Ascending aorta (tissue), 2 donors: ENCODE measurements around the gene IGF2R. TPM values are rescaled to one million over a fixed set of nuclear protein-coding genes. Genes with fewer than 3 reads are reported as not detected.

Experiments used
- DNase-seq, 2 donors: peaks; one replicate each; pipeline ENCODE4 v3.0.0-alpha.2; 2019; ENCODE audit warnings: low spot score in 2 of 2
- H3K27ac ChIP-seq, 2 donors: fragments of 200-600 bp; sonication (generic); one replicate each; pipeline ENCODE4 v1.5.1; 2016 to 2017; ENCODE audit warnings: mild to moderate bottlenecking in 1 of 2
- H3K27me3 ChIP-seq: fragments of 200-600 bp; sonication (generic); one replicate; pipeline ENCODE4 v1.5.1; 2017
- H3K36me3 ChIP-seq, 2 donors: fragments of 200-600 bp; sonication (generic); one replicate each; pipeline ENCODE4 v1.5.1; 2016
- H3K4me1 ChIP-seq, 2 donors: fragments of 200-600 bp; sonication (generic); one replicate each; pipeline ENCODE4 v1.5.1; 2016 to 2017; ENCODE audit warnings: mild to moderate bottlenecking in 1 of 2
- H3K4me3 ChIP-seq, 2 donors: fragments of 200-600 bp; sonication (generic); one replicate each; pipeline ENCODE4 v1.5.1; 2016 to 2017; ENCODE audit warnings: mild to moderate bottlenecking in 1 of 2
- H3K9me3 ChIP-seq, 2 donors: fragments of 200-600 bp; sonication (generic); one replicate each; pipeline ENCODE4 v1.5.1; 2016
- CTCF ChIP-seq, 3 experiments: fragments of 200-600 bp in 2 of 3; fragments of 450-650 bp in 1 of 3; sonication (generic) in 2 of 3; IDR thresholded peaks; one replicate each; pipeline ENCODE4 v1.5.1; 2016 to 2019; ENCODE audit warnings: antibody characterized with exemption in 3 of 3, mild to moderate bottlenecking in 1 of 3, moderate library complexity in 1 of 3
- intact Hi-C: fragments of 100-400 bp; cut with DNase I; formaldehyde crosslinking; loops from one replicate; pipeline ENCODE4 v1.15.1; 2023
- total RNA-seq: library from RNA; depleted of rRNA; stranded (reverse); fragments of >200 nt; gene quantifications from one replicate; pipeline ENCODE4 v1.1.0, GENCODE V29; 2016

The IGF2R gene
- total RNA-seq, 1 donor from 2014 or later = 104 TPM

GRCh38 chr6:159973951-159974350 lies 5.1 kb downstream of the IGF2R start:
- Histone ChIP-seq H3K9me3 (no peaks in the 10 kb centered on the region), H3K27me3 (no peaks in the 10 kb centered on the region), H3K4me1 (peaks cover 8 to 31% of the 10 kb centered on the region in 2 donors), H3K27ac (no peak overlapping the region), H3K36me3 (no peaks in the 10 kb centered on the region), H3K4me3 (no peak overlapping the region)
- DNase-seq = no peak
- intact Hi-C loops = loop anchor here (5.0 kb wide), 1 partner anchor 483 kb away; no protein-coding TSS in a partner anchor
- no peak for TF ChIP-seq CTCF (IDR thresholded peaks at IDR 0.05)

DNA sequence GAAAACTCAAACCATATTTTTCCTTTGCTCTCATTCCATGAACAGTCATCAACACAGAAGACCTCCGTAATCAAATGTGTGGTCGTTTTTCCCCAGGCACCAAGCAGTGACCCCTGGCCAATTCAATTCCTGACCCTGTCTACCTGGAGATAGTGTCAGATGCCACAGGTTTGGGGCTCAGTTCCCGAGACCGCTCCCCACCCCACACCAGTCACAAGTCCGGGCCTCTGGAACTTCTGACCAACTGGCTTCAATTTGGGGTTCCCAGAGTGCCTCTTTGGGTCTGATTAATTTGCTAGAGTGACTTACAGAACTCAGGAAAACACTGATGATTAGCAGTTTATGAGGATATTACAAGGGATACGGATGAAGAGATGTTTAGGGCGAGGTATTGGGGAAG lies 6.0 kb downstream of the IGF2R start:
- peaks cover 8 to 36% of the 10 kb centered on the region in 2 donors for H3K4me1 ChIP-seq
- H3K27ac ChIP-seq = no peak overlapping the region
- no peaks in the 10 kb centered on the region for H3K36me3 ChIP-seq
- no peaks in the 10 kb centered on the region for H3K9me3 ChIP-seq
- H3K27me3 ChIP-seq = no peaks in the 10 kb centered on the region
- no peak overlapping the region for H3K4me3 ChIP-seq
- DNase-seq = no peak
- intact Hi-C loops = loop anchor here (5.0 kb wide), 1 partner anchor 482 kb away; no protein-coding TSS in a partner anchor
- no peak for TF ChIP-seq CTCF (IDR thresholded peaks at IDR 0.05)

DNA sequence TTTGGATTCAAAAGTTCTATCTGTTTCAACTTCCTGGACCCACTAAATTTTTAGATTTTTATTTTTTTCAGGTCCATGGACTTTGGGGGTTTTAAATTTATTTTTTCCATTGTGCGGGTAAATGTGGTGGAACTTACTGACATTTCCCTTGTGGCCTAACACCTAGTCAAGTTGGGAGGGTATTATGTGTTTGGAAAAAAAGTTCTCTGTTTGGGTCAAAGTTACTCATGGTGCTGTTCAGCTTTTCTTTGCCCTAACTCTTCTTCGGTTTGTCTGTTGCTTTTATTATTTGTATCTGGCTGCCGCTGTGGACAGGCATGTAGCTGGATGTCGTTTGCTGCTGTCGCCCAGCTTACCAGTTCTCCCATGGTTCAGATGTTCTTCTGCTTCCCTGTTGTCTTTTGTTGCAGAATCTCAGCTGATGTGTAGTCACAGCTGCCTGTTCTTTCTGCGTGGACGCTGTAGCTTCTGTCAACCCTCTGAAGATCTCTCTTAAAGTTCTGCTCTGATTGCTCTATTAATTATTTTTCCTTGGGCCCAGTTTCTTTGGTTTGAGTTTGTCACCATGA lies 7.9 kb downstream of the IGF2R start:
- intact Hi-C loops = no loop called here
- Histone ChIP-seq H3K27me3 (no peaks in the 10 kb centered on the region), H3K4me1 (peaks cover 19 to 41% of the 10 kb centered on the region in 2 donors), H3K9me3 (no peaks in the 10 kb centered on the region), H3K27ac (peak overlapping the region in 1 of 2 donors; percentile 58), H3K4me3 (no peak overlapping the region), H3K36me3 (no peaks in the 10 kb centered on the region)
- no peak for TF ChIP-seq CTCF (IDR thresholded peaks at IDR 0.05)
- no peak for DNase-seq

GRCh38 chr6:159977255-159977903 lies 8.5 kb downstream of the IGF2R start:
- intact Hi-C loops = no loop called here
- DNase-seq = no peak

GRCh38 chr6:159977904-159978268 lies 9.0 kb downstream of the IGF2R start:
- Histone ChIP-seq H3K27ac (peak overlapping the region; percentile 58 to 78), H3K36me3 (no peaks in the 10 kb centered on the region), H3K4me3 (no peak overlapping the region), H3K27me3 (no peaks in the 10 kb centered on the region), H3K9me3 (no peaks in the 10 kb centered on the region), H3K4me1 (peaks cover 23 to 49% of the 10 kb centered on the region in 2 donors)
- DNase-seq = no peak
- no peak for TF ChIP-seq CTCF (IDR thresholded peaks at IDR 0.05)
- intact Hi-C loops = loop anchor here (2.0 kb wide), 1 partner anchor 65 kb away; no protein-coding TSS in a partner anchor

More at GRCh38 chr6:159977255-159977903, 8.5 kb downstream of the IGF2R start:
- peak overlapping the region; percentile 18 to 58 for H3K27ac ChIP-seq
- peaks cover 23 to 46% of the 10 kb centered on the region in 2 donors for H3K4me1 ChIP-seq
- H3K9me3 ChIP-seq = no peaks in the 10 kb centered on the region
- no peaks in the 10 kb centered on the region for H3K27me3 ChIP-seq
- no peaks in the 10 kb centered on the region for H3K36me3 ChIP-seq
- no peak for TF ChIP-seq CTCF (IDR thresholded peaks at IDR 0.05)
- H3K4me3 ChIP-seq = no peak overlapping the region
